ENCODE results near the gene EDRF1. TPM values are rescaled to one million over a fixed set of nuclear protein-coding genes. Genes with fewer than 3 reads are reported as not detected.

The EDRF1 gene
- polyA plus RNA-seq, 2 of the 4 experiments (the other 2 are of a cell fraction) = 19.7 to 37.9 TPM

GRCh38 chr10:125761961-125762360 is 42.5 kb downstream of the EDRF1 start:
- FAIRE-seq (no peak), DNase-seq (ENCODE audit: low read depth in 1 of 2, low spot score in 1 of 2) (no peak), ATAC-seq (no peak)
- H3K4me3 ChIP-seq = no peak overlapping the region
- no peaks in the 10 kb centered on the region for H3K4me1 ChIP-seq
- no peak for TF ChIP-seq EHF (CRISPR knock-in tag; IDR thresholded peaks at IDR 0.05)
- TF ChIP-seq HES2 (IDR thresholded peaks at IDR 0.05) = no peak
- TF ChIP-seq HOXA7 (CRISPR knock-in tag; IDR thresholded peaks at IDR 0.05) = no peak
- TF ChIP-seq NR3C1 (IDR thresholded peaks at IDR 0.05) = no peak
- no peak for TF ChIP-seq RARB (CRISPR knock-in tag; IDR thresholded peaks at IDR 0.05)
- no peak for TF ChIP-seq KDM1A (IDR thresholded peaks at IDR 0.05; ENCODE audit: low read depth)
- TF ChIP-seq SREBF2 (IDR thresholded peaks at IDR 0.05) = no peak
- TF ChIP-seq EP300 (IDR thresholded peaks at IDR 0.05) = no peak
- no peak for TF ChIP-seq HOXB13 (CRISPR knock-in tag; IDR thresholded peaks at IDR 0.05; ENCODE audit: low read depth)
- TF ChIP-seq CTCF (IDR thresholded peaks at IDR 0.05) = no peak
- TF ChIP-seq HOXB5 (CRISPR knock-in tag; IDR thresholded peaks at IDR 0.05) = no peak
- TF ChIP-seq REST (IDR thresholded peaks at IDR 0.05) = no peak
- TF ChIP-seq RAD21 (conservative IDR thresholded peaks at IDR 0.05 in 1 of 2, IDR thresholded peaks at IDR 0.05 in 1 of 2) = no peak
- TF ChIP-seq RCOR1 (IDR thresholded peaks at IDR 0.05; ENCODE audit: low read depth, low read length) = no peak
- H3K4me2 ChIP-seq = no peak overlapping the region
- POLR2A ChIA-PET = no interaction called here
- H3K9me3 ChIP-seq = no peaks in the 10 kb centered on the region
- H3K27ac ChIP-seq = no peak overlapping the region
- WGBS (ENCODE audit: missing lambda C conversion rate) = 88% methylated on average over 1 of the region's 1 CpG
- CTCF ChIA-PET = interaction anchor here (0.8 kb wide), 1 partner anchor 11 kb away, joined by 3 read pairs; no protein-coding TSS in a partner anchor

GRCh38 chr10:125762692-125763648 is 43.5 kb downstream of the EDRF1 start:
- Histone ChIP-seq H3K4me1 (no peaks in the 10 kb centered on the region), H3K4me2 (no peak overlapping the region), H3K27ac (no peak overlapping the region), H3K9me3 (no peaks in the 10 kb centered on the region), H3K4me3 (no peak overlapping the region)
- POLR2A ChIA-PET = no interaction called here
- ATAC-seq (no peak), DNase-seq (ENCODE audit: low read depth in 1 of 2, low spot score in 1 of 2) (no peak), FAIRE-seq (no peak)
- CTCF ChIA-PET = interaction anchor here (0.6 to 0.9 kb wide), 3 partner anchors 12 to 788 kb away, joined by 3 to 4 read pairs (median 3); no protein-coding TSS in a partner anchor
- WGBS (ENCODE audit: missing lambda C conversion rate) = 94% methylated on average over 24 of the region's 24 CpGs
- no peak for TF ChIP-seq GATA3 (IDR thresholded peaks at IDR 0.05; ENCODE audit: borderline replicate concordance)
- TF ChIP-seq REST (IDR thresholded peaks at IDR 0.05) = no peak
- no peak for TF ChIP-seq USF2 (IDR thresholded peaks at IDR 0.05)
- TF ChIP-seq EP300 (IDR thresholded peaks at IDR 0.05) = no peak
- TF ChIP-seq TFCP2L1 (CRISPR knock-in tag; IDR thresholded peaks at IDR 0.05) = no peak
- TF ChIP-seq BHLHE40 (IDR thresholded peaks at IDR 0.05; ENCODE audit: low read depth, low read length) = no peak
- no peak for TF ChIP-seq HMGXB4 (CRISPR knock-in tag; IDR thresholded peaks at IDR 0.05; ENCODE audit: borderline replicate concordance)
- TF ChIP-seq ATOH8 (CRISPR knock-in tag; IDR thresholded peaks at IDR 0.05; ENCODE audit: low read depth) = no peak
- no peak for TF ChIP-seq FOSL2 (IDR thresholded peaks at IDR 0.05)
- TF ChIP-seq FOSL2 (CRISPR knock-in tag; IDR thresholded peaks at IDR 0.05) = no peak

Measured in A549 (cell line).